Activated CD8-positive, alpha-beta memory T cell treated with anti-CD3 and anti-CD28 coated beads, Interleukin-2, amount 50 U/mL, for 1 hour (primary cell): ENCODE results near the gene TTC22.
A peak's percentile ranks its signal among the peaks of the same experiment; 100 is the strongest.
"Not testable (repeated sequence)": the region's sequence is repeated elsewhere in the genome, so short reads cannot be mapped to it uniquely, and the experiment has no call there.

Source experiments
- DNase-seq: peaks from one replicate; pipeline ENCODE4 v3.0.0-alpha.2; 2020; ENCODE audit errors: extremely low read depth

Gene TTC22

DNA sequence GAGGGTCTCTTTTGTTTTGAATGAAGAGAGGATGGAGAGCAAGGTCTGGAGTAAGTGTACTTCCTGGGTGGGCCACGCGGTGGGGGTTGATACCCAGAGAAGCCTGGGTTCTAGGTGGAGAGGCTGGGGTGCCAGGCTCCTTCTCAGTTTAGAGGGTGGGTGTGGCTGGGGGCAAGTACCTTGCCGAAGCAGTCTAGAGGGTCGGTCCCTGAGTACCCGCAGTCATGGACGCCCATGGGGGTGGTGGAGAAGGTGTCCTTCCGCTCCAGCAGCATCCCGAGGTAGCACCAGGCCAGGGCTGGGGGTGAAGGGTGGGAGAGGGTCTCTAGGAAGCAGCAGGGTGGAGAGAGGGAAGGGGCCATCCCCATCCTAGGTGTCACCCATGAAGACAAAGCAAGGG lies 14.3 kb downstream of the TTC22 start:
- no peak for DNase-seq

GRCh38 chr1:54784066-54784465 lies 17.1 kb downstream of the TTC22 start:
- DNase-seq: no peak

DNA sequence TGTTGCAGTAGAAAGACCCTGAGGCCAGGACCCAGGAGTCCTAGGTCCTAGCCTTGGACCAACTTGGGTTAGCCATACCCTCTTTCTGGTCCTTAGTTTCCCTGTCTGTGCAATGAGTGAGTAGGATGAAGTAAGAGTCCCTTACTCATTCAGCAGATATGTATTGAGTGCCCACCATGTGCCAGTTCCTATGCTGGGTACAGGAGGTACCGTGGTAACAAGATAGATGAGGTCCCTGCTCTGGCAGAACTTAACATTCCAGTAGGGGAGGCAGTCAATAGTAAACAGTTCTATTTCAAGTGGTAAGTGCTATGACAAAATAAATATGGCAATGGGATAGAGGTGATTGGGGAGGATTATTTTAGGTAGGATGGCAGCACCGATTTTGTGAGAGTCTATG lies 18.5 kb downstream of the TTC22 start:
- DNase-seq: no peak

GRCh38 chr1:54782156-54782555 lies 19.0 kb downstream of the TTC22 start:
- DNase-seq: no peak

GRCh38 chr1:54781023-54781723 lies 19.9 kb downstream of the TTC22 start:
- DNase-seq: no peak

GRCh38 chr1:54777431-54777830 lies 23.7 kb downstream of the TTC22 start:
- no peak for DNase-seq

DNA sequence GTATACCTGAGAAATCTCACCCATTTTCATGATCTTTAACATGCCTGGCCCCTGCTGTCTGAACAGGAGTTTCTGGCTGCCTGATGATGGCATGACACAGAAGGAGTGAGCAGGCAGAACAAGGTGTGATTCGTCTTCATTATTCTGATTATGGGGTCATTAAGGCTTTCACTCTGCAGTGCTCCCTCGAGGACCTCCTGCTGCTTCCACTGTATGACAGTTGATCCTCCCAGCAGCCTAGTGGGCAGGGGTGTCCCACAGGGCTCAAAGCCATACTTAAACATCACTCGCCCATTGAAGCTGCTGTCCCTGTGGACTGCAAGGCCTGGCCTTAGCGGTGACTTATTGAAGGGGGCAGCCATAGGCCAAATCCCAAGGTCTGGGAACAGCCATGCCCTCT lies 24.1 kb downstream of the TTC22 start:
- DNase-seq: no peak

GRCh38 chr1:54775828-54776721 lies 25.0 kb downstream of the TTC22 start:
- not testable (repeated sequence) for DNase-seq

DNA sequence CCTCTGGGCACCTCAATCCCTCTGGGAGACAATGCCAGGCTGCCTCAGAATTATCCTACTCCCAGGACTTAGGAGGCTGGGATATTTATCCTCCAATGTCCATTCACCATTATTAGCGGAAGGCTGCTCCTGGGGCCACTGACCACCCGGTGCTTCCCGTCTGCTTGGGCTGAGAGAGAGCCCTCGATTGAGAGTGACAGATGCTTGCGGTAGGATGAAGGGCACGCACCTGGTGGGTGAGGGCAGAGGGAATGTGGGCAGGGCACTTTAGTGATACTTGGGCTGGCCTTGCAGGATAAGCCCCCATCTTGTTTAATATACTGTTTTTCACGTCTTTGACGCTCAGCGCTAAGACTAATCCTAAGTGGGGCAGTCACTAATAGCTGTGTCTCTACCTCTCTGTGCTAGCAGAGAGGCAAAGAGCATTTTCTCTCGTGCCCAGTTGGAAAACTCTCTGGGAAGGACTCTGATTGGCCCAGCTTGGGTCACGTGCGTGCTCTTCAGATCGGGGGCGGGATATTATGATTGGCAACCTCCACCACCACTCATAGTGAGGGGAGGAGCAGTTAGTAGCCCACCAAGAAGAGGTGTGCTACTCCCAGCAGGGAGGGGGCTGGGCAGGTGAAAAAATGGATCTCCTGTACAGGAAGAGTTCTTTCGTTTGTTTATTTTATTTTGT lies 26.2 kb downstream of the TTC22 start:
- no peak for DNase-seq

GRCh38 chr1:54772951-54773350 lies 28.2 kb downstream of the TTC22 start:
- DNase-seq: no peak

DNA sequence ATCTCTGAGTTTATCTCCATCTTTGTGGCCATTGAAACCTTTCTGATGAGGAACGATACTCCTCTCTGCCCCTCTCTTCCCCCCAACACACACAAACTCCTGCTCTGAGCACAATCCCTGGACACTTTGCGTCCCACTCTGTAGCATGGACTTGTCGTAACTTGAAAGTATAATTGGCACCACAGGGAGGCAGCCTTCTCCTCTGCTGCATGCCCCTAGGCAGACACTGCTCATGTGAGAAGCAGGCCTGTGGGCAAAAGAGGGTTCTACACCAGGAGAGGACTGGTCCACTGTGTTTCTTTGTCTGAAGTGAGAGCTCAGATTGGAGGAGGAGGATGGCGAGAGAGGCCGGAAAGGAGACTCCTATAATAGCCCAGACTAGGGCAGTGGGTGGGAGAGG lies 33.0 kb downstream of the TTC22 start:
- no peak for DNase-seq

DNA sequence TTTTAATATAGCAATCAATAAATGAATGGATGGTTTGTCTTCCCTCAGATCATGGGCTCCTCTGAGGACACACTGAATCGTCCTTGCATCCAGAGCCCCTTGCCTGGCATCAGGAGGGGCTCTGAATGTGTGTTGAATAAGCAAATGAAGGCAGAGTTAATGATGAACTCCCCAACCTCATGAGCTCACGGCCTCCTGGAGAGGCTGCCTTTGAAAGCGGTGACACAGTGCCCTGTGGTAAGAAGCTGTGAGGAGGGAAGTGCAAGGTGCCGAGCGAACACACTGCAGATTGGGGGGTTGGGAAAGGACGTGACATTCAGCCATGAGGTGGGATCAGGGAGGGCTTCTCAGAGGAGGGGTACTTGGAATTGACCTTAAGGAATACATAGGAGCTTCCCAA lies 33.6 kb downstream of the TTC22 start:
- no peak for DNase-seq

DNA sequence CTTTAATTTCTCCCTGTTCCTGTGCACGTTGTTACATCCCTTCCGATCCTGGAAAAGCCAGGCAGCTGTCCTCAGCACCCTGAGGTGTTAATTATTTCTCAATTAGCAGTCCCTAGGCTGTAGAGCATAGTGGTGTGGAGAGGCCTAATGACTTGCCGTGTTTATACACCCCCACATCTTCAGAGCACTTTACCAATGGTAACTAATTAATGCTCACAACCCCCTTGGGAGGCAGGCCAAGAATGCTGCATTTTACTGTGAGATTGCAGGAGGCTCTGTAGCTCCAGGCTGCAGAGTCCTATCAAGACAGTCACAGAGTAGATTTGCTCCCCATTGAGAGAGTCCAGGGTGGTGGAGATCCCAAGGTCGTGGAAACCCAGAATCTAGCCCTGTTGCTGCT lies 34.4 kb downstream of the TTC22 start:
- DNase-seq: no peak

- DNase-seq: no peak
Measured at GRCh38 chr1:54764922-54765561, 36.1 kb downstream of the TTC22 start.

GRCh38 chr1:54764133-54764921 lies 36.8 kb downstream of the TTC22 start, which contains the start of gene PARS2:
Gene PARS2 (minus strand): TSS chr1:54764523. CDS start chr1:54759161, 5,362 bp downstream.
- DNase-seq: peak; percentile 92

DNA sequence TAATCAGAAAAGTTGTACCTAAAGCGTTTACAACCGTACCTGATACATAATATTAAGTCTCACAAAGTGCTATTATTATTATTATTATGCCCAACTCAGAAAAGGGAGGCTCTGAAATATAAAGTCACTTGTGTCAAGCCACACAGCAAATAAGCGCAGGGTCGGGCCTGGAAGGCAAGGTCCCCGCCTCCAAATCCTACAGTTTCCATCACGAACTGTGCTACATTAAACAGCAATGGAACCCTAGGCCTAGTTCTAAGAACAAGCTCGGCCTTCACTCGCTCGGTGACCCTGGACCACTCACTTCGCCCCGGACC lies 37.3 kb downstream of the TTC22 start:
- no peak for DNase-seq

GRCh38 chr1:54758678-54759348 lies 42.3 kb downstream of the TTC22 start:
- no peak for DNase-seq

DNA sequence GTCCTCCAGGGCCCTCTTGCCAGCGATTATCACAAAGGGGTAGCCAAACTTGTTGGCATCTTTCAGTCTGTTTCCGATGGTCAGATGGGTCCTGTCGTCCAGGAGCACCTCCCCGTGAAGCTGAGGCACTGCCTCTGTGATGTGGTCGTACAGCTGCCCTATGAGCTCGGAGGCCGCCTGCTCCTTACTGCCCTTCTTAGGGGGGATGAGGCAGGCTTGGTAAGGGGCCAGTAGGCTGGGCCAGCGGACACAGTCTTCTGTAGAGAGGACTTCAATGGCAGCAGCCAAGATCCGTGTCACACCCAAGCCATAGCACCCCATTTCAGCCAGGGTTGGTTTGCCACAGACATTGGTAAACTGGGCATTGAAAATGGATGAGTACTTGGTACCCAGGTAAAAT lies 43.3 kb downstream of the TTC22 start:
- no peak for DNase-seq

DNA sequence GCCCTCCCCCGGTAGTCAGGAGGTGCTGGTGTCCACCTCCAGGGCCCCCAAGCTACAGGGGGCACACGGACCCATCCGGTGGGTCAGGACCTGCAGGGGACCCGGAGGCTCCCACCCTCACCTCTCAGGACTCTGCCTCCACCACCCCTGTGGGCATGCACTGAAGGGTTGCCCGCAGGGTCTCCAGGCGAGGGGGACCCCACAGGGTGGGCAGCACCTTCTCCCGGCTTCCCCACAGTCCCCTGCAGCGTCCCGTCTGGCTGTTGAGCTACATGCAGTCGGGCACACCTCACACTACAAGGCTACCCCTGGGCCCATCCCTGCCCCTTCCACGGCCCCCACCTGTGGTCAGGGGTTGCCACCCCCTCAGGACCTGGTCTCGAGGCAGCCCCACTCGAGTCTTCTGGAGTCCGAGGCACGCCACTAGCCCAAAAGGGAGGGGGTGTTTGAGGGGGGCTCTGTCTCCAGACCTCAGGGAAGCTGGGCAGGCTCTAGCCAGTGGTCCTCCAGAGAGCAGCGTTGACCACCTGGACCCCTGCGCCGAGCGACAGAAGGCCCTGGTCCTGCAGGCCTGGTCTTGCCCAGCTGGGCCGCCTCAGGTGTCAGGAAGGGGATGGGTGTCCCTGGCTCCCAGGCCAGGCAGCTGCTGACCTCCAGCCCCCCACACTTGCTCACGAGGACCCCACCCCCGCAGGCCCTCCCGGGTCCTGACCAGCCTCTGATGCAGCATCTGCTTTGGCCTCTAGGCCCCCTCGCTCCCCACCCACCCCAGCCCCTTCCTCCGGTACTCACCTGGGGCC lies 46.4 kb downstream of the TTC22 start:
- no peak for DNase-seq

GRCh38 chr1:54754045-54754444 lies 47.1 kb downstream of the TTC22 start:
- no peak for DNase-seq
